Thymus (tissue), 11 donors: ENCODE results near the gene RGS8. TPM values are rescaled to one million over a fixed set of nuclear protein-coding genes. Genes with fewer than 3 reads are reported as not detected.
"Not testable (repeated sequence)": the region's sequence is repeated elsewhere in the genome, so short reads cannot be mapped to it uniquely, and the experiment has no call there.

Experiments
- DNase-seq, 9 donors: peaks; one replicate each; pipeline ENCODE4 v3.0.0-alpha.2; 2013; ENCODE audit warnings: low spot score in 9 of 9, low read depth in 6 of 9, missing footprints in 1 of 9
- H3K27ac ChIP-seq, 2 donors: one replicate each; pipeline ENCODE4 v1.5.1; 2013; ENCODE audit warnings: control low read depth in 1 of 2, low read depth in 1 of 2, low read length in 1 of 2, mild to moderate bottlenecking in 1 of 2, moderate library complexity in 1 of 2
- H3K27me3 ChIP-seq, 2 donors: one replicate each; pipeline ENCODE4 v1.5.1; 2013; ENCODE audit warnings: low read length in 1 of 2; ENCODE audit not compliant: control insufficient read depth in 2 of 2, insufficient read depth in 1 of 2
- H3K36me3 ChIP-seq, 2 donors: one replicate each; pipeline ENCODE4 v1.5.1; 2013; ENCODE audit warnings: low read length in 1 of 2, mild to moderate bottlenecking in 1 of 2, moderate library complexity in 1 of 2; ENCODE audit not compliant: control insufficient read depth in 2 of 2, insufficient read depth in 2 of 2
- H3K4me1 ChIP-seq, 2 donors: one replicate each; pipeline ENCODE4 v1.5.1; 2013; ENCODE audit warnings: low read length in 2 of 2; ENCODE audit not compliant: control insufficient read depth in 2 of 2, insufficient read depth in 2 of 2
- H3K4me3 ChIP-seq, 2 donors: one replicate each; pipeline ENCODE4 v1.5.1; 2013; ENCODE audit warnings: low read length in 2 of 2, control low read depth in 1 of 2, mild to moderate bottlenecking in 1 of 2
- H3K9me3 ChIP-seq, 2 donors: one replicate each; pipeline ENCODE4 v1.5.1; 2013; ENCODE audit warnings: low read length in 1 of 2, mild to moderate bottlenecking in 1 of 2; ENCODE audit not compliant: control insufficient read depth in 2 of 2, insufficient read depth in 1 of 2
- WGBS: extraction: QIAGEN DNeasy Blood & Tissue Kit; methylation state at CpG from one replicate; pipeline ENCODE4 v1.1.7; 2013; 5-methylcytosine and 5-hydroxymethylcytosine counted together
- polyA plus RNA-seq: library from polyadenylated mRNA; stranded (reverse); fragments of 200-250 nt; gene quantifications from one replicate; pipeline ENCODE4 v1.2.3, GENCODE V29; 2013
- total RNA-seq: library from RNA; stranded (reverse); fragments of 120-200 nt; gene quantifications from one replicate; pipeline ENCODE4 v1.2.4, GENCODE V29; 2013
- donor health status: healthy.

RGS8 gene
- total and polyA plus RNA-seq, 2 donors, result 0.11 to 0.19 TPM

DNA sequence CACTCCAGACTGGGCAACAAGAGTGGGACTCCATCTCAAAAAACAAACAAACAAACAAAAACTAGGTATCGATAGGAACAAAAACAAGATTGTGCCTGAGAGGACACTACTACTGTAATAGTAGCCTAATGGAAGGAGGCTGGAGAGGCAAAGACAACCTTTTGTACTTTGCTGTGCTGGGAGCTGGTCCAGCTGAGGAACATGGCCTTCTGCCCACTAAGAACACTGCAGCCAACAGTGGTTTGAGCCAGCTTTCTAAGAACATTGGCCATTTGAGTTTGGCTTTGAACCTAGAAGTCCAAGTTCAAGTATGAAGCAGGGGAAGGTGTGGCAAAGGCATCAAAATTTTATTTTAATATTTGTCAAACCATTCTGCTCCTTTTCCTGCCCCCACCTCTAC lies 22.7 kb upstream of the RGS8 start:
- Histone ChIP-seq H3K27ac (no peak overlapping the region), H3K9me3 (no peaks in the 10 kb centered on the region), H3K4me3 (no peak overlapping the region), H3K27me3 (peaks cover 0 to 2% of the 10 kb centered on the region in 2 donors), H3K36me3 (no peaks in the 10 kb centered on the region), H3K4me1 (no peaks in the 10 kb centered on the region)
- DNase-seq, result no peak
- WGBS, result 96% methylated on average over 1 of the region's 1 CpG

DNA sequence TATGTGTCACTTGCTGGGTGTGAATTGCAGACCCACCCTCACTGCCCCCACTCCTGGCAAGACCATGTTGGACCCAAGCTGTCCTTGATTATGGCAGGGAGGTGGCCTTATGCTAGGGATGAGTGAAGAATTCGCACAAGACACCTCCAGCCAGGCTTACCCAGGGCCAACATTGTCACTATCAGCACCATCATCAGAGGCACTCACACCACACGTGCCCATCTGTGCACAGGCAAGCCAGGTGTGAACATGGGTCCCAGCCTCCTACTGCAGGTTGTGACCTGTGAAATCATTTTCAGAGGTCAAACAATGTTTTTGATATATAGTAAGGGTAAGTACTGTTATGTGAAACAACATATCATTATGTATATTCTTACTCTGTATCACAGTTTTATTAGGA lies 20.3 kb upstream of the RGS8 start:
- no peak overlapping the region for H3K27ac ChIP-seq
- H3K27me3 ChIP-seq, result peaks cover 0 to 9% of the 10 kb centered on the region in 2 donors
- DNase-seq, result no peak
- no peak overlapping the region for H3K4me3 ChIP-seq
- WGBS, result 93% methylated on average over 2 of the region's 2 CpGs
- H3K4me1 ChIP-seq, result peaks cover 0 to 6% of the 10 kb centered on the region in 2 donors
- no peaks in the 10 kb centered on the region for H3K36me3 ChIP-seq
- no peaks in the 10 kb centered on the region for H3K9me3 ChIP-seq

DNA sequence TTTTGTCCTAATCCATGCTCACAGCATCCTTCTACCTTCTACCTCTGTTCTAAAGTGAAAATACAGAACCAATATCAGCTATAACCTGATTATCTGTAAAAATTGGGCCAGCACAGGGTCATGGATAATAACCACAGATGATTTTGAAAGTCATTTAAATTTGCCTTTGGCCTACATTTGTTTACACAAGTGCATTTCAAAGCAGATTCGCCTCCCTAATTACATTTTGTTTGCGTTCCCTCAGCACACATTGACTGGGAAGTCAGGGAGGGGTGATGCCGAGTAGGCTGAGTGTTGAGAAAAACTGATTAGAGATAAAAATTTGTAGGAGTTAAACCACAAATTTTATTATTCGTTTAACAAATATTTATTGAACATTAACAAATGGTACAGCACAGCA lies 19.2 kb upstream of the RGS8 start:
- no peaks in the 10 kb centered on the region for H3K36me3 ChIP-seq
- DNase-seq, result no peak
- H3K27me3 ChIP-seq, result peaks cover 0 to 14% of the 10 kb centered on the region in 2 donors
- peaks cover 0 to 6% of the 10 kb centered on the region in 2 donors for H3K4me1 ChIP-seq
- H3K27ac ChIP-seq, result no peak overlapping the region
- H3K9me3 ChIP-seq, result no peaks in the 10 kb centered on the region
- WGBS, result 76% methylated on average over 4 of the region's 4 CpGs
- H3K4me3 ChIP-seq, result no peak overlapping the region

DNA sequence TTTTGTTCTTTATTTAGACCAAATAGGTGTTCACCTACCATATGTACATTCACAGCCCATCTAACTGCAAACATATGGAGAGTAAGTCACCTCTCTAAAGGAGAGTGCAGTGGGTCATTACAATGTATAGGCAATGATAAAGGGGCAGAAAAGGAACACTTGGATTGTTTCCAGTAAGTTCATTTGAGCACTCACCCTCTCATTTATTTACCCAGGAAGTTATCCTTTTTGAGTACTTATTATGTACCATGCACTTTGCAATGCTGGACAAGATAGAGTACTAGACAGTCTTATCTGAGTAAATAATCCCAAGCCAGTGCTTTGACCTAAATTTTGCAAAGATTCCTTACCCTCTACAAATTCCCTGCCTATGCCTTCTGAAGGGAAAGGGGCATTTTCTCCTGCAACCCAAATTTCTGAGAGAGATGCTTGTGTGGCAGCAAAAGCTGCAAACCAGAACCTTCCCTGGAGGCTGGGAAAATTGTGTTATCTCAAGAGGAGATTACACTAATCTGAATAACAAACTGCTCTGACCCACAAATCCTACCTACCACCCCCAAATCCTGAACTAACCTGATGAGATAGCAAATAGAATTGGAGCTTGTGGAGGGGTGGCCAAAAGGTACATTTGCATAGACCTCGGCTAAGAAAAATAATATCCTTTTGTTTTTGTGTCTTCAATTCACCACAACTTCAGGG lies 18.6 kb upstream of the RGS8 start:
- 85% methylated on average over 1 of the region's 1 CpG for WGBS
- Histone ChIP-seq H3K27ac (no peak overlapping the region), H3K27me3 (peaks cover 0 to 14% of the 10 kb centered on the region in 2 donors), H3K4me1 (peaks cover 0 to 6% of the 10 kb centered on the region in 2 donors), H3K36me3 (no peaks in the 10 kb centered on the region), H3K9me3 (no peaks in the 10 kb centered on the region), H3K4me3 (no peak overlapping the region)
- DNase-seq, result no peak

DNA sequence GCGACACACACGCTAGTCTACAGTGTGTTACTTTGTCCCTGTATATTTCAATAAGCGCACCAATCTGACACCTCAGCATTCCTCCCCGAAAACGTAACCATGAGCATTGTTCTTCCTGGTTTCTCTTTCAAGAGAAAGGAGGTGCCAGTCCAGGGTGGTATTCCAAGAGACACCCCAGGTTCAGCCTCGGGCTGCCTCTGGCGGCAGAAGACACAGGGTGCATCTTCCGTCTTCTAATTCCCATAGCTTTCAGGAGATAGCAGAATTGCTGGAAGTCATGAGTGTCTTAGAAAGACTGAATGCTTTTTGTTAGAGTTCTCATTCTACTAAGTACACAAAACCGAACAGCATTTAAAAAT lies 15.9 kb upstream of the RGS8 start:
- WGBS, result 79% methylated on average over 9 of the region's 9 CpGs
- Histone ChIP-seq H3K4me1 (peaks cover 0 to 6% of the 10 kb centered on the region in 2 donors), H3K27me3 (peaks cover 0 to 14% of the 10 kb centered on the region in 2 donors), H3K9me3 (no peaks in the 10 kb centered on the region), H3K27ac (no peak overlapping the region), H3K36me3 (no peaks in the 10 kb centered on the region), H3K4me3 (no peak overlapping the region)
- DNase-seq, result no peak

DNA sequence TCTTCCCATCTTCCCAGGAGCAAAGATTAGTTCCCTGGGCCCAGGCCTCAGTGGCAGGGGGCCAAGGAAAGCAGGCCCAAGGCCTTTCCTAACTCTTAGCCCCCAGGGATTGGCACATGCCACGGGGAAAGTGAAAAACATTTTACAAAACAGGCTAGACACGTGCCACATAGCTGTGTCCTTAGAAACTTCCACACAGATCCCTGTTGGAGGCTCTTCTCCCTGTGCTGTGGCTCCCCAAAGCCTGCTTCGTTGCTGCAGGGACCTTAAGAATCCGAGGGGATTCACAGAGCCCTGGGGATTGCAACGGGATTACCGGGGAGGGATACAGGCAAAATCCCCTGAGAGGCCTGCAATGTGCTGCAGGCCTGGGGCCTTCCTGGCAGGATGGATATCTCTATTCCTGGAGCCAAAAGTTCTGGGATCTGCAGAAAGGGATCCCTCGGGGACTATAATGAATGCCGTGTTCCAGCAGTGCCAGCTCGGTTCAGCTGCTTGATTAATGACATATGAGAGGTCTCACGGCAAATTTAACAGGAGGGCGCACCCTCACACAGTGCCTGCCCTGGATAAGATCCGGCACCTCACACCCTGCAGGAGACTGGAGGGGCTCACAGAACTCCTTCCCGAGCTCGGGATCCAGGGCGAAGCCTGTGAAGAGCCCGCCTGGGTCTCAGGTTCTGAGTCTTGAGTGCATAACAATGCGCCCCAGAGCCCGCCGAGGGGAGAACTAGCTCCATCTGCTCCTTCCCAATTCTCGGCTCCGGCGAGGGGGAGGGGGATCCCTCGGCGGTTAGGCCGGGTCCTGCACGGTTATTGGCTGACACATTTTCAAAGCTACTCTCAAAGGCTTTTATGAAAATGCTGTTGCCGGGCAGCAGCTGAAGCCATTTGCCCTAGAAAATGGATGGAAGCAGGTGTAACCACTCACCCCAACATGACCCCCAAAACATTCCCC lies 15.3 kb upstream of the RGS8 start:
- Histone ChIP-seq H3K27ac (no peak overlapping the region), H3K9me3 (no peaks in the 10 kb centered on the region), H3K36me3 (no peaks in the 10 kb centered on the region), H3K4me1 (peaks cover 0 to 6% of the 10 kb centered on the region in 2 donors), H3K27me3 (peaks cover 0 to 14% of the 10 kb centered on the region in 2 donors), H3K4me3 (no peak overlapping the region)
- DNase-seq, result peak in 2 of 9 donors; percentile 7 to 27
- 42% methylated on average over 27 of the region's 27 CpGs for WGBS

DNA sequence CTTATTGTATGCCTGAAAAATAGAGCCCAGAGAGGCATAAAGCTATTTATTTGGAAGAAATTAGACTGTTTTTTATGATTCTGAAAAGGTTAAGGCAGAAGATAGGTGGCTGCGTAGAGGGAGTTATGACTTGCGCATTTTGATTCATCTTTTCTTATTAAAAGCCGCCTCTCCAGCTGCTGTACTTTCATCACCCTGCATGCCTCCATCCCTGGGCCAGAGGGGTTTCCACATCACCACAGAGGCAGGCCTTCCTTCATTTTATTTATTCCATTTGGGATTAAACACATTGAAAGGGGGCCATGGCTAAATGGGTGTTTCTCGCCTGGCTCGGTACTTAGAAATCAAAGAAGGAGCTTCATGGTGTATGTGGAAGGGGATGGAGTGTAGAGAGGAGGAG lies 14.6 kb upstream of the RGS8 start:
- no peaks in the 10 kb centered on the region for H3K36me3 ChIP-seq
- 96% methylated on average over 5 of the region's 5 CpGs for WGBS
- peaks cover 0 to 6% of the 10 kb centered on the region in 2 donors for H3K4me1 ChIP-seq
- no peak overlapping the region for H3K27ac ChIP-seq
- H3K4me3 ChIP-seq, result no peak overlapping the region
- no peaks in the 10 kb centered on the region for H3K9me3 ChIP-seq
- no peak for DNase-seq
- peaks cover 0 to 14% of the 10 kb centered on the region in 2 donors for H3K27me3 ChIP-seq

DNA sequence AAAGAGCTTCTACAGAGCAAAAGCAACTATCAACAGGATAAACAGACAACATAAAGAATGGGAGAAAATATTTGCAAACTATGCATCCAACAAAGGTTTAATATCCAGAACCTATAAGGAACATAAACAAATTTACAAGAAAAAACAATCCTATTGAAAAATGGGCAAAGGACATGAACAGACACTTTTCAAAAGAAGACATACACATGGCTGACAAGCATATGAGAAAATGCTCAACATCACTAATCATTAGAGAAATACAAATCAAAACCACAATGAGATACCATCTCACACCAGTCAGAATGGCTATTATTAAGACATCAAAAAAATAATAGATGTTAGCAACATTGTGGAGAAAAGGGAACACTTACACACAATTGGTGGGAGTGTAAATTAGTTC lies 8.8 kb upstream of the RGS8 start:
- not testable (repeated sequence) for H3K9me3 ChIP-seq, H3K4me1 ChIP-seq, H3K27me3 ChIP-seq, H3K36me3 ChIP-seq, H3K27ac ChIP-seq, H3K4me3 ChIP-seq, DNase-seq

DNA sequence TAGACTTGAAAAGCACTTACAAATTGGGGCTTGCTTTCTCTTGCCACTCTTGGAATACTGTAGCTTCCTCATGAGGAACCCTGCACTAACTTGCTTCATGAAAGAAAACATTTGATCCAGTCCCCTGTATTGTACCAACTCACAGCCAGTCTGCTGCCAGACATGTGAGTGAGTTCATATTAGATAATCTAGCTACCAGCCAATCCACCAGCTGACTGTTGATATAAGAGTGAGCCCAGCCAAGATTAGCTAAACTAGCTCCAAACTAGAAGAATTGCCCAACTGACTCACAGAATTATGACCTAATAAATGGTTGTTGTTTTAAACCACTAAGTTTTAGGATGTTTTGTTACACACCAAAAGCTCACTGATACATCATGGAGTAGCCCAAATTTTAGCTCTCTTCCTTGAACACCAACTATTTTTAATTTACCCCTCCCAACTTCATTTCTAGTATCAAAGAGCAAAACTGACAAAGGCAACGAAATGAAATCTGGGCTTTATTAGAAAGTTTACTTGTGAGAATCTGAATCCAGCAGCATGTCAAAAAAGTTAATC lies 6.6 kb upstream of the RGS8 start:
- no peak overlapping the region for H3K4me3 ChIP-seq
- no peaks in the 10 kb centered on the region for H3K36me3 ChIP-seq
- DNase-seq, result no peak
- WGBS, result 96% methylated on average over 1 of the region's 1 CpG
- no peaks in the 10 kb centered on the region for H3K9me3 ChIP-seq
- H3K27ac ChIP-seq, result no peak overlapping the region
- no peaks in the 10 kb centered on the region for H3K4me1 ChIP-seq
- peaks cover 0 to 4% of the 10 kb centered on the region in 2 donors for H3K27me3 ChIP-seq
